Erythroblast (primary cell): ENCODE results near the gene HDDC3.

ENCODE experiments used
- GATA1 ChIP-seq: IDR thresholded peaks from 2 replicates; pipeline ENCODE4 v1.6.1; 2011; ENCODE audit warnings: low read depth, mild to moderate bottlenecking, control low read depth, low read length, moderate library complexity
- POLR2A ChIP-seq: IDR thresholded peaks from 2 replicates; pipeline ENCODE4 v1.6.1; 2011; ENCODE audit warnings: mild to moderate bottlenecking, low read length

- TF ChIP-seq POLR2A (no peak), GATA1 (no peak)
These were observed 12.7 kb upstream of the HDDC3 start for GRCh38 chr15:90945091-90945490.
